Measurements from ENCODE around the gene ZMYM5. TPM values are rescaled to one million over a fixed set of nuclear protein-coding genes. Genes with fewer than 3 reads are reported as not detected.

ZMYM5 gene
- total and polyA plus RNA-seq, 2 of the 8 experiments (the other 6 are each of a cell fraction or from before 2014, with no cell fraction given): 4.9 to 7.9 TPM

DNA sequence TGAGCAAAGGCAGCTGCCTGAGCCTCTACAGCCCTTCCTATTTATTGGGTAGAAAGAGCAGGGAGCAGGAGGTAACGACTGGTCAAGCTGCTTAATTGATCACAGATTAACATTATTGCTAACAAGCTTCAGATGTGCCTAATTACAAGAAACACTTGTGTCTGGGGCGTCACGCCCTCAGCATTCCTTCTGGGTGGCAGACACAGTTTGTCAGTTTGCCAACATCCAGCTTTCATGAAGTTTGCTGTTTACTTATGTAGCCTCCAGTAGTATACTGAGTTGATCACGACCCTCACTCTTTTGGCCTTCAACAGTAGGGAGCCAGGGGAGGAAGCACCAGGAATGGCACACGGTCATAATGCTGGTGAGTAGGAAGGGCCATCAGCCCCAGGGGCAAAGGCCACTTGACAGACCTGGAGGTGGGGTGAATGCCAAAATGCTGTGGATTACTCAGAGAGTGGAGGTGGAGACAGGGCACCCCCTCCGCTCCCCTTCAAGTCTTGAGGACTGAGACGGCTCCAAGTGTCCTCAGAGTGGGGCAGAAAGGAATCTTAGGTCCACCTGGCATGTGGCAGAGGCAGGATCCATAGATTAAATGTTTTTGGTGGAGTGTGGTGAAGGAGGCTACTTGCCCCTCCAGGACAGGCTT is 45.8 kb downstream of the ZMYM5 start:
- H3K4me1 ChIP-seq (replicated peaks in 1 of 4; ENCODE audit: control insufficient read depth in 3 of 4, insufficient read depth in 4 of 4, low read length in 3 of 4): peaks cover 0 to 3% (median under 1%) of the 10 kb centered on the region in 4 experiments; a peak in 1 of 7 replicates
- no peak overlapping the region for H2BK5ac ChIP-seq (ENCODE audit: low read depth, low read length)
- no peak overlapping the region for H2BK15ac ChIP-seq (ENCODE audit: low read length)
- peaks cover 1 to 2% of the 10 kb centered on the region in 2 experiments for H4K20me1 ChIP-seq (replicated peaks in 1 of 2; ENCODE audit: control insufficient read depth in 1 of 2, insufficient read depth in 2 of 2, low read length in 2 of 2)
- H4K8ac ChIP-seq (ENCODE audit: extremely low read depth, insufficient read depth, low read length): no peak overlapping the region
- H3K4ac ChIP-seq (replicated peaks; ENCODE audit: insufficient read length, low read depth, low read length): no peak overlapping the region
- no peak overlapping the region for H3K4me3 ChIP-seq (ENCODE audit: extremely low read depth in 1 of 4, insufficient read depth in 2 of 4, low read depth in 3 of 4, low read length in 4 of 4)
- no peak overlapping the region for H2BK20ac ChIP-seq (ENCODE audit: low read length)
- H4K91ac ChIP-seq (replicated peaks; ENCODE audit: insufficient read length, low read length): no peak overlapping the region
- no peak overlapping the region for H3K18ac ChIP-seq (ENCODE audit: extremely low read depth, low read length)
- no peaks in the 10 kb centered on the region for H3K79me2 ChIP-seq (ENCODE audit: control insufficient read depth in 1 of 2, insufficient read depth in 2 of 2, low read length in 2 of 2)
- H2AFZ ChIP-seq (ENCODE audit: low read length): peak overlapping the region; percentile 55; the same call in 1 of the 2 replicates
- FAIRE-seq (no peak), DNase-seq (ENCODE audit: low read depth in 1 of 2, low spot score in 2 of 2) (no peak)
- H3K79me1 ChIP-seq (ENCODE audit: low read depth, low read length): no peaks in the 10 kb centered on the region
- no peak overlapping the region for H2AK5ac ChIP-seq (ENCODE audit: low read depth, low read length)
- no peaks in the 10 kb centered on the region for H3K27me3 ChIP-seq (replicated peaks in 1 of 4; ENCODE audit: control insufficient read depth in 3 of 4, extremely low read depth in 1 of 4, insufficient read depth in 3 of 4, low read length in 3 of 4)
- no peak overlapping the region for H4K5ac ChIP-seq (ENCODE audit: insufficient read length, low read depth, low read length)
- H3K14ac ChIP-seq (ENCODE audit: insufficient read length): no peak overlapping the region
- ChIA-PET CTCF (ENCODE audit: partially characterized antibody) (interaction anchor here (0.7 to 2.9 kb wide), 17 partner anchors 13 to 156 kb away, joined by 3 to 17 read pairs (median 4); no protein-coding TSS in a partner anchor), POLR2A (ENCODE audit: partially characterized antibody) (interaction anchor here (0.9 to 2.9 kb wide), 3 partner anchors 24 to 47 kb away, joined by 4 to 7 read pairs (median 5); partner anchors contain the start of gene PSPC1)
- H3K9ac ChIP-seq (replicated peaks in 1 of 4; ENCODE audit: extremely low read depth in 1 of 4, low read depth in 3 of 4, low read length in 3 of 4): no peak overlapping the region
- no peak overlapping the region for H3K27ac ChIP-seq (ENCODE audit: low read depth, low read length)
- no peak overlapping the region for H3K56ac ChIP-seq (replicated peaks; ENCODE audit: insufficient read length, low read depth, low read length)
- no peak overlapping the region for H3K23ac ChIP-seq (ENCODE audit: insufficient read length)
- no peak overlapping the region for H2BK120ac ChIP-seq (replicated peaks; ENCODE audit: low read depth, low read length)
- H3K9me3 ChIP-seq (ENCODE audit: insufficient read depth in 2 of 2, low read depth in 1 of 2, low read length in 1 of 2): peaks cover 3 to 6% of the 10 kb centered on the region in 2 experiments; a peak in 2 of 4 replicates
- peaks cover 0 to 7% (median 1%) of the 10 kb centered on the region in 4 experiments; a peak in 1 of 8 replicates for H3K36me3 ChIP-seq (ENCODE audit: control insufficient read depth in 2 of 4, insufficient read depth in 4 of 4, low read length in 3 of 4)
- H3K4me2 ChIP-seq (ENCODE audit: insufficient read depth in 1 of 2, low read depth in 2 of 2, low read length in 2 of 2): 0 out of 4 replicates have a peak overlapping the region, but pooled peaks of 1 of the 2 experiments have one; percentile 5
- H3K23me2 ChIP-seq (ENCODE audit: low read depth, low read length): no peaks in the 10 kb centered on the region
- H2BK12ac ChIP-seq (ENCODE audit: low read depth, low read length): no peak overlapping the region
- WGBS, 2 experiments (ENCODE audit: extremely low coverage in 1 of 2, insufficient coverage in 1 of 2, insufficient read length in 1 of 2, insufficient replicate concordance in 2 of 2, low coverage in 1 of 2, low lambda C conversion rate in 2 of 2, missing lambda C conversion rate in 1 of 2): 85% methylated on average over 6 of the region's 7 CpGs; no CpG with 5 or more reads in 1 of the 2 experiments
- TF ChIP-seq GTF2F1 (IDR thresholded peaks at IDR 0.05; ENCODE audit: borderline replicate concordance, low read depth, low read length) (no peak), BACH1 (IDR thresholded peaks at IDR 0.05; ENCODE audit: low read length) (no peak), JUND (IDR thresholded peaks at IDR 0.05; ENCODE audit: low read length) (no peak), SRF (IDR thresholded peaks at IDR 0.05; ENCODE audit: low read depth, low read length) (no peak), BRCA1 (IDR thresholded peaks at IDR 0.05; ENCODE audit: low read depth, low read length) (no peak), CREB1 (IDR thresholded peaks at IDR 0.05) (no peak), FOSL1 (IDR thresholded peaks at IDR 0.05; ENCODE audit: insufficient read depth, low read depth, low read length) (no peak), RAD21 (IDR thresholded peaks at IDR 0.05 in 1 of 2, conservative IDR thresholded peaks at IDR 0.05 in 1 of 2; ENCODE audit: low read depth in 2 of 2, low read length in 2 of 2) (no peak), SIX5 (IDR thresholded peaks at IDR 0.05; ENCODE audit: low read depth, low read length) (no peak), SAP30 (IDR thresholded peaks at IDR 0.05; ENCODE audit: insufficient read depth, insufficient replicate concordance, low read length) (no peak)
- TF ChIP-seq, protein P1, sequence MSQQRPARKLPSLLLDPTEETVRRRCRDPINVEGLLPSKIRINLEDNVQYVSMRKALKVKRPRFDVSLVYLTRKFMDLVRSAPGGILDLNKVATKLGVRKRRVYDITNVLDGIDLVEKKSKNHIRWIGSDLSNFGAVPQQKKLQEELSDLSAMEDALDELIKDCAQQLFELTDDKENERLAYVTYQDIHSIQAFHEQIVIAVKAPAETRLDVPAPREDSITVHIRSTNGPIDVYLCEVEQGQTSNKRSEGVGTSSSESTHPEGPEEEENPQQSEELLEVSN (IDR thresholded peaks at IDR 0.05): no peak

Data from H1 (cell line).